Chondrocyte (in vitro differentiated cells): Measurements from ENCODE around the gene CFLAR. TPM values are rescaled to one million over a fixed set of nuclear protein-coding genes. Genes with fewer than 3 reads are reported as not detected.

Experiments
- DNase-seq: peaks from one replicate; pipeline ENCODE4 v3.0.0; 2021; ENCODE audit warnings: mixed read lengths, low spot score
- H3K27ac Mint-ChIP-seq: one replicate; pipeline ENCODE4 v1.8.0; 2021; ENCODE audit warnings: mild to moderate bottlenecking, moderate library complexity, mixed read lengths; ENCODE audit not compliant: unreplicated experiment
- H3K27me3 Mint-ChIP-seq: 2 replicates; pipeline ENCODE4 v1.8.0; 2021; ENCODE audit warnings: low read depth, mixed read lengths
- H3K36me3 Mint-ChIP-seq: 2 replicates; pipeline ENCODE4 v1.8.0; 2021; ENCODE audit warnings: low read depth, mixed read lengths
- H3K4me1 Mint-ChIP-seq: 2 replicates; pipeline ENCODE4 v1.8.0; 2021; ENCODE audit warnings: low read depth, mild to moderate bottlenecking, mixed read lengths
- H3K4me3 Mint-ChIP-seq: one replicate; pipeline ENCODE4 v1.8.0; 2021; ENCODE audit warnings: mild to moderate bottlenecking, moderate library complexity, mixed read lengths; ENCODE audit not compliant: unreplicated experiment
- H3K9me3 Mint-ChIP-seq: 2 replicates; pipeline ENCODE4 v1.8.0; 2021; ENCODE audit warnings: low read depth, mixed read lengths
- CTCF ChIP-seq: fragments of 200-600 bp; sonication (generic); IDR thresholded peaks from 2 replicates; pipeline ENCODE4 v1.5.0; 2021; ENCODE audit warnings: antibody characterized with exemption, mild to moderate bottlenecking, moderate library complexity
- total RNA-seq: library from RNA; stranded (reverse); gene quantifications from 3 replicates; pipeline ENCODE4 v1.2.1, GENCODE V29; 2021

The CFLAR gene
- total RNA-seq, 1 donor from 2014 or later, result 35.8 TPM

DNA sequence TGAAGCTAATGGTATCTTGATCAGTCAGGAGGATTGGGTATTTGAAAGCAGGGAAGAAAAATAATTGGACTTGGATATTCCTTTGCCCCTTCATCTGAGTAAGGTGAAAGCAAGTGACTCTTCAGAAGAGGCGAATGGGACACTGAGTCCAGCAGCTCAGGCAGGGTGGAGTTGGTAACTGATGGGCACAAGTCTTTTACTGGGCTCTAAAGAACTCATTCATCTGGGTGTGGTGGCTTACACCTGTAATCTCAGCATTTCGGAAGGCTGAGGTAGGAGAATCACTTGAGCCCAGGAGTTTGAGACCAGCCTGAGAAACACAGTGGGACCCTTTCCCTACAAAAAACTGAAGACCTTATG is 11.2 kb downstream of the CFLAR start:
- H3K27me3 Mint-ChIP-seq, result no peaks in the 10 kb centered on the region
- peak overlapping the region; percentile 92 for H3K27ac Mint-ChIP-seq
- no peak for TF ChIP-seq CTCF
- peaks cover 2% of the 10 kb centered on the region for H3K36me3 Mint-ChIP-seq
- DNase-seq, result no peak
- peaks cover 63% of the 10 kb centered on the region for H3K4me1 Mint-ChIP-seq
- H3K9me3 Mint-ChIP-seq, result peaks cover 2% of the 10 kb centered on the region
- no peak overlapping the region for H3K4me3 Mint-ChIP-seq

GRCh38 chr2:201127570-201127969 is 11.6 kb downstream of the CFLAR start:
- H3K4me3 Mint-ChIP-seq, result peak overlapping the region; percentile 24
- H3K36me3 Mint-ChIP-seq, result peaks cover 2% of the 10 kb centered on the region
- H3K4me1 Mint-ChIP-seq, result peaks cover 64% of the 10 kb centered on the region
- peak overlapping the region; percentile 92 for H3K27ac Mint-ChIP-seq
- peaks cover 2% of the 10 kb centered on the region for H3K9me3 Mint-ChIP-seq
- no peak for TF ChIP-seq CTCF
- H3K27me3 Mint-ChIP-seq, result no peaks in the 10 kb centered on the region
- DNase-seq, result no peak

GRCh38 chr2:201128033-201128432 is 12.1 kb downstream of the CFLAR start:
- H3K36me3 Mint-ChIP-seq, result peaks cover 2% of the 10 kb centered on the region
- peaks cover 68% of the 10 kb centered on the region for H3K4me1 Mint-ChIP-seq
- H3K27ac Mint-ChIP-seq, result peak overlapping the region; percentile 92
- H3K9me3 Mint-ChIP-seq, result peaks cover 2% of the 10 kb centered on the region
- H3K4me3 Mint-ChIP-seq, result no peak overlapping the region
- no peaks in the 10 kb centered on the region for H3K27me3 Mint-ChIP-seq
- TF ChIP-seq CTCF, result no peak
- DNase-seq, result no peak

DNA sequence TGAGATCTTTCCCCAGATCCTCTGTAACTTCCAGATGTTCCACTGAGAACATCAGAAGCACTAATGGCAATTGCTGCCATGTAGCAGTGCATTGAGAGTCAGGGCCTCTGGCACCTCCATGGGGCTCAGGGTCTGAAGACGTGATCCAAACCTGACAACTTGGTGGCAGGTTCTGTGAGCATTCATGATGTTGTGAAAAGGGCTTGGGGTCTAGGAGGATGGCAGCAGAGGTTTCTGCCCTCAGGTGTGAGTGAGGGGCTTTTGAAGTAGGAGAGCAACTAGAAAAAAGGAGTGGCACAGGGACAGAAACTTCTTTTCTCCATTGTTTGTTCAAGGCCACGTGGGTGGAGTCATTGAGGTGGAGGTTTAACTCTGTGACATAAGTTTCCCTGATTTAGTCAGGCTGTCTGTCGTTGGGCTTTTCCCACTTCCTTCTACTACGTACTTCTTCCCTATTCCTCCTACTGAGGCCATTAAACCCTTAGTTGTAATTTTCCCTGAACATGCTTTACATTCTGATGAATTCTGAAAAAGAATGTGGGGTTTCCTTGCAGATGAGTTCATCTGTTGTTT is 13.1 kb downstream of the CFLAR start:
- Mint-ChIP-seq H3K4me1 (peaks cover 63% of the 10 kb centered on the region), H3K4me3 (no peak overlapping the region)

GRCh38 chr2:201130524-201131186 is 14.7 kb downstream of the CFLAR start:
- Mint-ChIP-seq H3K4me3 (no peak overlapping the region), H3K36me3 (peaks cover 4% of the 10 kb centered on the region), H3K27ac (peak overlapping the region; percentile 81), H3K27me3 (no peaks in the 10 kb centered on the region), H3K9me3 (peaks cover 2% of the 10 kb centered on the region), H3K4me1 (peaks cover 48% of the 10 kb centered on the region)
- TF ChIP-seq CTCF, result no peak
- DNase-seq, result no peak

More for the DNA sequence above, 13.1 kb downstream of the CFLAR start:
- Mint-ChIP-seq H3K27ac (peak overlapping the region; percentile 97), H3K27me3 (no peaks in the 10 kb centered on the region), H3K9me3 (peaks cover 2% of the 10 kb centered on the region), H3K36me3 (peaks cover 4% of the 10 kb centered on the region)
- no peak for DNase-seq
- no peak for TF ChIP-seq CTCF
